Activated T-helper 1 cell treated with Interleukin-2 at 50 U/mL for 16 hours (primary cell): Measurements from ENCODE around the gene SPART.
"Not testable (repeated sequence)": the region's sequence is repeated elsewhere in the genome, so short reads cannot be mapped to it uniquely, and the experiment has no call there.

Experiments
- DNase-seq: peaks from one replicate; pipeline ENCODE4 v3.0.0-alpha.2; 2020; ENCODE audit warnings: low read depth

SPART gene

DNA sequence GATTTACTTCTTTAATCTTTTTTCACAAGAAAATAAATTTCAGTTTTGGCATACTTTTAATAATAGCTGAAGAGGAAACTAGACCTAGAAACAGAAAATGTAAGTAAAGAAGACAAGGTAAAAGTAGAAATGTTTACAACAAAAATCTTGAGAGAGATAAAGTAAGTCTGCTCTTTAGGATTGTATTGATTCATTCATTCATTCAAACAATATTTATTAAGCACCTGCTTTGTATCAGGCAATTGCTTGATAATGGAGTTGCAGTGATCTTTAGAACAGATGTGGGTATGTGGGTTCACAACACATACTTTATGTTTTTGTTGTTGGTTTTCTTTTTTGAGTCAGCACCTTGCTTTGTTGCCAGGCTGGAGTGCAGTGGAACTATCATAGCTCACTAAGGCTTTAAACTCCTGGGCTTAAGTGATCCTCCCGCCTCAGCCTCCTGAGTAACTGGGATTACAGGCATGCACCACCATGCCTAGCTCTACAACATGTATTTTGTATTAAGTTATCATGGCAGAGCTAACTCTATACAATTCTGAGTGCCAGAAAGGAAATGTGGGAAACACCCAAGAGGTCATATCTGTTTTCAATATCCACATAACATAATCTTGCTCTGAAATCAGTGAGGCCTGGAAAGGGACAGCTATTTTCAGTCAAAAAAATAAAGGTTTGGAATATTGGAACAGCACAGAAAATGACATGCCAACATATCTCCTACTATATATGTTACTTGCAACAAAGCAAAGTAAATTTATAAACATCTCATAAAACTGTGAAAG is 8.8 kb upstream of the SPART start:
- no peak for DNase-seq

DNA sequence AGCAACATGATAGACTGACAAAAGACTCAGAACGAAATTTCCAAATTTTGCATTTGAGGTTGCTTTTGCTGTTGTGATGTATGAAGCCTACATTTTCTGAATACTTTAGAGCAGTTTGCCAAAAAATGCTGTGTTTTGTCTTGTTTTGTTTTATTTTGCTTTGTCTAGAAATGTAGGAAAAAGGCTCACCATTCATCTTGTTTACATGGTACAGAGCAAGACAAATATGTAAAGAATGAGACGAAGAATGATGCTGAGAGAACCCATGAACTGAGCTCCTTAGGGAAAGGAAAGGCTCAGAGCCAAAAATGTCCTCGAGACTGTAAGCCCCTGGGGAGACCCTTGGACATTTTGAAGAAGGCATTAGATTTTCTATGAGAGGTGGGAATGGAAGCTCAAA is 6.8 kb upstream of the SPART start:
- no peak for DNase-seq

DNA sequence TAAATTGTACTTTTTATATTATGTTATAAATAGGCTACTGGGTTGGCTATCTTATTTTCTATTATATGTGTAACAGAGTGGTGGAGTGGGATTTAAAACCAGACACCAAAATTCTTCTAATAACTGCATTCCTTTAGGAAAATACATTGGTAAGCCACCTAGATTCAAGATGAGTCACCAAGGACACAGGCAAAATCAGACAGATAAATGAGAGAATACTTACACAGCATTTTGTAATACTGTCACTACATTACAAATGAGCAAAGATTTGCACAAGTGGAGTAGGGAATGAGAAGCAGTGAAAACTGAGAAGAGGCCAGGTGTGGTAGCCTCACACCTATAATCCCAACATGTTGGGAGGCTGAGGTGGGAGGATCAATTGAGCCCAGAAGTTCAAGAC is 6.2 kb upstream of the SPART start:
- DNase-seq = no peak

GRCh38 chr13:36347531-36348210 is 1.5 kb upstream of the SPART start:
- DNase-seq = no peak

DNA sequence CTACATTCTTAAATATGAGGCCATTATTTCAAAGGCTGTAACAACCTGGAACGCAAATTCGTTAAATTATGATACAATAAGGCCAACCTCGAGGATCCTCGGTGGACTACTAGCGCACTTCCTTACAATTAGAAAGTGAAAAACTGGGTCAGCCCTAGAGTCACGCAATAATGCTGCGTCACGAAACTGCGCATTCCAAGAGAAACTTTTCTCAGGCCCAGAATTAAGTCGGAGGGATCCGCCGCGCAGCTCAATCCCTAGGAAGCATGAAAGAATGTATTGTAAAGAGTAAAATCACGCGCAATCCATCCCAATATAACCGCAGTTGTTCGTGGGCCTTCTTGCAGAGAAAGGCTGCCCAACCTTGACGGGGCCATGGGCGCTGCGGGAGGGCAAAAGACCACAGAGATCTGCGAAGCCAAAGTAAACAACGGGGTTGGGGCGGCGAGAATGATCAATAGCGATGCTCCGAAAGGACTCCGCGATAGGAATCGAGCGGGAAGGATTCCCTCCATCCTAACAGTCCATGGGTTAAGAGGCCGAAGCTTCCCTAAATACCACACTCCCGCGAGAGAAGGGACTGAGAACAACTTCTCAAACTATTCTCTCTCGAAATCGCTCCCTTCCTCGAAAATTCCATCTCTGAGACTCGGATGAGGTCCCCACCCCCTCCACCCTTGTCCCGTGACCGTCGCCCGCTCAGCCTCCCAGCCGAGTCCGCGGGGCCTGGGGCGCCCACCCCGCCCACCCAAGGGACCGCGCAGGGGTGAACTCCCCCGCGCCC is 564 bp downstream of the SPART start:
- no peak for DNase-seq

GRCh38 chr13:36344886-36345437 is 1.2 kb downstream of the SPART start:
- no peak for DNase-seq

DNA sequence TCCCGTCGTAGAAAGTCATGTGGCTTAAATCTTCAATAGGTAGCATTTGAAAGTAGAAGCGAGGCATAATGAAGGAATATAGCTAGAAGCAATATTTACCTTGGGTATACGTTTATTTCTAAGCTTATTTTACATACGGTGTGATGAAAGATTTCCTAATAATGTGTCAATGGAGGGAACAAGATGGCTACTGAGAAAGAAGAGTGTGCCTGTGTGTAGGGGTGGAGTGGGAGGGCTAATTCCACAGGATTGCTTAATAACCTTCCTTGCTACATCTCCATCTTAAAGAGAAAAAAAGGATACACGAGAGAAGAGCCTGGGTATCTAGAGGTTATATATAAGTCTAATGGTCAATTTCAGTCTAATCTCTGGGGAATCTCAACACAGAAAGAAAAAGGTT is 2.0 kb downstream of the SPART start:
- no peak for DNase-seq

GRCh38 chr13:36343766-36344165 is 2.4 kb downstream of the SPART start:
- no peak for DNase-seq

GRCh38 chr13:36342715-36343114 is 3.5 kb downstream of the SPART start:
- DNase-seq = no peak

- DNase-seq = no peak
Measured at GRCh38 chr13:36341718-36342117, 4.5 kb downstream of the SPART start.

DNA sequence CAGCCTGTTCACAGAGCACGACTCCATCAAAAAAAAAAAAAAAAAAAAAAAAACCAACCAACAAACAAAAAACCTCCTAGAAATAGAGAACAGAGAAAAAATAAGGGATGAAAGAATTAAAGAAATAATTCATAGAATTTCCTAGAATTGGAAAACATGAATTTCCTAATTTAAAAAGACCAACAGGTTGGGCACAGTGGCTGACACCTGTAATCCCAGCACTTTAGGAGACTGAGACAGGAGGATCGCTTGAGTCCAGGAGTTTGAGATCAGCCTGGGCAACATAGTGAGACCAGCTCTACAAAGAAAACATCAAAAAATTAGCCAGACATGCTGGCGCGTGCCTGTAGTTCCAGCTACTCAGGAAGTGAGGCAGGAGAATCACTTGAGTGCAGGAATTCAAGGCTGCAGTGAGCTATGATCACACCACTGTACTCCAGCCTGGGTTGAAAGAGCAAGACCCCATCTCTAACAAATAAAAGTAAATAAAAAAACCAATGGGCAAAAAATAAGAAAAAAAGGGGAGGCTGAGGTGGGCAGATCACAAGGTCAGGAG is 6.5 kb downstream of the SPART start:
- DNase-seq = no peak

DNA sequence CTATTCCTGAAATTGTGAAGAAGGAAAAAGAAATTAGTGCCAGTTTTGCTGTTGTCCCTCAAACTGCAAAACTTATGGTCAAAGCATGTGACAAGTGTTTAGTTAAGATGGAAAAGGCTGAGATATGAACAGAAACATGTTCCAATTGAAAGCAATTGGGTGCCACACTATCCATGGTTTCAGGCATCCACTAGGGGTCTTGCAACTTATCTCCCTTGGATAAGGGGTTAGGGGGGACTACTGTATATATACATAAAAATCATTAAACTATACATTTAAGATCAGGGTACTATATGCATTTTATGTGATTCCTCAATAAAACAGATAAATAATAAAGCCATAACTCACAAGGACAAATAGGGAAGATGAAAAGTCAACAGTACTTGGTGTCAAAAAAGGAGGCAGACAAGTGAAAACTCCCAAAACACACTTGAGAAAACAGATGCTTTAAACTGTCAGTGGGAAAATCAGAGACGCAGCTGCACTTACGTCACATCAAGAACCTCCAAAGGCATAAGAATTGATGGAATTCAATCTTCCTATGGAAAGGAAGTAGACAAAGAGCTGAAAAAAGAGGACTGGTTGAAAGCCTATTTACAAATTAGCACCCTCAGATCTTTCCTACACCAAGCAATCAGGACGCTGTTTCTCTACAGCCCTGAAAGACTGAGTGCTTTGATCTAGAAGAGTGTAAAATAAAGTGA is 8.1 kb downstream of the SPART start:
- DNase-seq = no peak

DNA sequence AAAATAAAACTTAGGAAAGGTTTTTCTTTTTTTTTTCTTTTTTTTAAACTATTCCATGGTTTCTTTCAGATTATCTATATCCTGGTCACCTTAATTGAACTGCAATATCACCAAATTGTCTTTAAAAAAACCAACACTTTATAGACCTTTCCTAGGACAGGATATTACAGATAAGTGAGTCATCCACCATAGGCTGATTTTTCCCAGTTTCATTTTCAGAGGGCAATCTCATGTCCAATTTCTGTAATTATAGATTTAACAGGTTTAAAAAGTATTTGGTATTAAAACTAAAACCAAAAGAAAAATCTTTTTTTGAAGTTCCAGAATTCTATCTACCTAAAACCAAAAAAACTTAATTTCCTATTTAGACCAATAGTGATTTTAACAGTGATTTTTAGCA is 13.2 kb downstream of the SPART start:
- DNase-seq = no peak

- not testable (repeated sequence) for DNase-seq
Measured at GRCh38 chr13:36332255-36332654, 13.9 kb downstream of the SPART start.

DNA sequence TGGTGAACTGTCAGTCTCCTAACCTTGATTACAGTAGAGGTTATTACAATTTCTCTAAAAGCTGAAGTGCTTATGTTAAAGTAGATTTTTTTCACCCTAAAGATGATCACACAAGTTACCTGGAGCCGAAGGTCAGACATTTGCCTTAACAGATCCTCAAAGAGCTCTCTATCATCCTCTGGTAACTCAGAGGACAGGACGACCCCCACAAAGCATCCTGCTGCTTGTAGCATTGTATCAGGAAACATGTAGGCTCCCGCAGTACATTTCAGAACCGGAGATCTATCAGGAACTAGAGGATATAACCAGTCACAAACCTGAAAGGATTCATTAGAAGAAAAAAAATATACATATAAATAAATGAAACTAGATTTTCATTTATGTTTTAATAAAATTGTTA is 14.9 kb downstream of the SPART start:
- no peak for DNase-seq

- DNase-seq = no peak
Measured at GRCh38 chr13:36329361-36329760, 16.8 kb downstream of the SPART start.

GRCh38 chr13:36328821-36329220 is 17.4 kb downstream of the SPART start:
- no peak for DNase-seq

DNA sequence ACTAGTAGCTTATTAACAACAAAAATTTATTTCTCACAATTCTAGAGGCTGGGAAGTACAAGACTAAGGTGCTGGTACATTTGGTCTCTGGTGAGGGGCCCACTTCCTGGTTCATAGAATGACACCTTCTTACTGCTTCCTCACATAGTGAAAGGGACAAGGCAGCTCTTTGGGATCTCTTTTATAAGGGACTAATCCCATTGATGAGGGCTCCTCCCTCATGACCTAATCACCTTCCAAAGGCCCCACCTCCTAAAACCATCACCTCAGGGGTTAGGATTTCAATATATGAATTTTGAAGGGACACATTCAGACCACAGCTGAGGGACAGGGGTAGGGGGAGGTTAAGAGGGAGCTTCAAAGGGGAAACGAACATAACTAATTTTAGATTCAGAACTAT is 20.3 kb downstream of the SPART start:
- DNase-seq = no peak

GRCh38 chr13:36324881-36325280 is 21.3 kb downstream of the SPART start:
- not testable (repeated sequence) for DNase-seq

DNA sequence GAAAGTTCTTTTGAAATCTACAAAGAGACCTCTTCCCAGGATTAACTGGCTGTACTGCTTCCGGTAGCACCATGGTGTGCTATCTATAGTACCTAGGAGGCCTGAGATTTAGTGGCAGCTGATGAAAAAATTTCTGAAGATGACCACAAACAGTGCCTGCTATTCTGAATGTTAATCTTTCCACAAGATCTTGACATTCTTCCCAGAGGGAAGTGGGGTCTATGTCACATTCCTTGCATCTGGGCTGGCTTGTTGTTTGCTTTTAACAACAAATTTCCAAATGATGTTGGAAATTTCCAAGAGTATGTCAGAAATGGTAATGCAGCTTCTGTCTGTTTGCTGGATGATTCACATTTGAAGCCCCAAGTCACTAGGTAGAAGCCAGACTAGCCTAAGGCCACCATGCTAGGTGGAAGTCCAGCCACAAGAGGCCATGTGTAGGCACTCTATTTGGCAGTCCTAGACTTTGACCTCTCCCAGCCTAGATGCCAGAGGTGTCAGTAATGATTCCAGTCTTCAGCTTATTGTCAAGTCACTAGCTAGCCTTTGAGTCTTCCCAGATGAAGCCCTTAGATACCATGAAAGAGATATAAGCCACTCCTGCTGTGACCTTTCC is 22.1 kb downstream of the SPART start:
- DNase-seq = no peak

GRCh38 chr13:36323408-36323807 is 22.8 kb downstream of the SPART start:
- no peak for DNase-seq
